Dendritic cell treated with granulocyte-macrophage colony-stimulating factor and Interleukin-4, amounts not matched to agents 40 ng/mL and 50 ng/mL, for 4 days (primary cell): ENCODE data around the gene SLC9A1.
"Not testable (repeated sequence)": the region's sequence is repeated elsewhere in the genome, so short reads cannot be mapped to it uniquely, and the experiment has no call there.

ENCODE experiments used
- H3K27ac Mint-ChIP-seq: one replicate; pipeline ENCODE4 v1.8.0; 2022; ENCODE audit warnings: mild to moderate bottlenecking, mixed read lengths
- H3K27me3 Mint-ChIP-seq: one replicate; pipeline ENCODE4 v1.8.0; 2022; ENCODE audit warnings: mild to moderate bottlenecking, mixed read lengths
- H3K36me3 Mint-ChIP-seq: one replicate; pipeline ENCODE4 v1.8.0; 2022; ENCODE audit warnings: low read depth, mixed read lengths
- H3K4me1 Mint-ChIP-seq: one replicate; pipeline ENCODE4 v1.8.0; 2022; ENCODE audit warnings: low read depth, mixed read lengths
- H3K4me3 Mint-ChIP-seq: one replicate; pipeline ENCODE4 v1.8.0; 2022; ENCODE audit warnings: mild to moderate bottlenecking, moderate library complexity, mixed read lengths
- H3K9me3 Mint-ChIP-seq: one replicate; pipeline ENCODE4 v1.8.0; 2022; ENCODE audit warnings: mixed read lengths
- intact Hi-C: fragments of 100-400 bp; cut with micrococcal nuclease; formaldehyde crosslinking; loops from one replicate; pipeline ENCODE4 v1.15.0; 2022

SLC9A1 gene

GRCh38 chr1:27154991-27155781 is at the start of gene SLC9A1:
Gene SLC9A1 (minus strand): TSS chr1:27155125. CDS start chr1:27154334, 791 bp downstream.
- Mint-ChIP-seq H3K4me3 (peak within 1 kb of the TSS; percentile 91), H3K27ac (peak within 1 kb of the TSS; percentile 90), H3K27me3 (no peaks in the 10 kb centered on the region), H3K4me1 (peaks cover 42% of the 10 kb centered on the region), H3K36me3 (peaks cover 14% of the 10 kb centered on the region), H3K9me3 (no peaks in the 10 kb centered on the region)
- intact Hi-C loops: loop anchor here (5.0 kb wide), 1 partner anchor 38 kb away; no protein-coding TSS in a partner anchor

- Mint-ChIP-seq H3K4me1 (peaks cover 32% of the 10 kb centered on the region), H3K9me3 (no peaks in the 10 kb centered on the region), H3K27me3 (peaks cover 11% of the 10 kb centered on the region), H3K36me3 (no peaks in the 10 kb centered on the region), H3K27ac (no peak overlapping the region), H3K4me3 (no peak overlapping the region)
- intact Hi-C loops: no loop called here
Measured at GRCh38 chr1:27203946-27204345, 49.0 kb upstream of the SLC9A1 start.

- intact Hi-C loops: no loop called here
- Mint-ChIP-seq H3K36me3 (no peaks in the 10 kb centered on the region), H3K9me3 (no peaks in the 10 kb centered on the region), H3K4me1 (peaks cover 19% of the 10 kb centered on the region), H3K4me3 (no peak overlapping the region), H3K27ac (no peak overlapping the region), H3K27me3 (peaks cover 14% of the 10 kb centered on the region)
Measured at GRCh38 chr1:27201295-27201694, 46.4 kb upstream of the SLC9A1 start.

- Mint-ChIP-seq H3K27ac (no peak overlapping the region), H3K27me3 (peaks cover 6% of the 10 kb centered on the region), H3K4me1 (peaks cover 26% of the 10 kb centered on the region), H3K36me3 (no peaks in the 10 kb centered on the region), H3K4me3 (no peak overlapping the region), H3K9me3 (no peaks in the 10 kb centered on the region)
- intact Hi-C loops: no loop called here
Measured at GRCh38 chr1:27193194-27193593, 38.3 kb upstream of the SLC9A1 start.

- intact Hi-C loops: no loop called here
Measured at GRCh38 chr1:27192039-27192529, 37.2 kb upstream of the SLC9A1 start.

GRCh38 chr1:27184665-27185064 is 29.7 kb upstream of the SLC9A1 start:
- H3K36me3 Mint-ChIP-seq, H3K27ac Mint-ChIP-seq, H3K27me3 Mint-ChIP-seq, H3K4me1 Mint-ChIP-seq, H3K4me3 Mint-ChIP-seq, intact Hi-C loops: not testable (repeated sequence)
- peaks cover 15% of the 10 kb centered on the region for H3K9me3 Mint-ChIP-seq

More at GRCh38 chr1:27192039-27192529, 37.2 kb upstream of the SLC9A1 start:
- Mint-ChIP-seq H3K27me3 (peaks cover 6% of the 10 kb centered on the region), H3K4me1 (peaks cover 26% of the 10 kb centered on the region), H3K27ac (peak overlapping the region; percentile 62), H3K9me3 (no peaks in the 10 kb centered on the region), H3K36me3 (no peaks in the 10 kb centered on the region), H3K4me3 (no peak overlapping the region)

- Mint-ChIP-seq H3K36me3 (no peaks in the 10 kb centered on the region), H3K4me3 (no peak overlapping the region), H3K9me3 (peaks cover 15% of the 10 kb centered on the region), H3K27ac (no peak overlapping the region), H3K4me1 (no peaks in the 10 kb centered on the region), H3K27me3 (peaks cover 3% of the 10 kb centered on the region)
- intact Hi-C loops: no loop called here
Measured at GRCh38 chr1:27179979-27180378, 25.1 kb upstream of the SLC9A1 start.

- Mint-ChIP-seq H3K27me3 (peaks cover 3% of the 10 kb centered on the region), H3K9me3 (peaks cover 15% of the 10 kb centered on the region), H3K4me1 (no peaks in the 10 kb centered on the region), H3K36me3 (no peaks in the 10 kb centered on the region), H3K4me3 (no peak overlapping the region), H3K27ac (no peak overlapping the region)
- intact Hi-C loops: no loop called here
Measured at GRCh38 chr1:27179379-27179778, 24.5 kb upstream of the SLC9A1 start.

- Mint-ChIP-seq H3K4me1 (no peaks in the 10 kb centered on the region), H3K27me3 (peaks cover 2% of the 10 kb centered on the region), H3K4me3 (no peak overlapping the region), H3K36me3 (no peaks in the 10 kb centered on the region), H3K27ac (no peak overlapping the region), H3K9me3 (peaks cover 7% of the 10 kb centered on the region)
- intact Hi-C loops: no loop called here
Measured at GRCh38 chr1:27176954-27177353, 22.0 kb upstream of the SLC9A1 start.

- Mint-ChIP-seq H3K4me3 (no peak overlapping the region), H3K27ac (no peak overlapping the region), H3K36me3 (no peaks in the 10 kb centered on the region), H3K4me1 (no peaks in the 10 kb centered on the region), H3K9me3 (peaks cover 7% of the 10 kb centered on the region), H3K27me3 (peaks cover 2% of the 10 kb centered on the region)
- intact Hi-C loops: no loop called here
Measured at GRCh38 chr1:27176323-27176722, 21.4 kb upstream of the SLC9A1 start.

GRCh38 chr1:27172992-27173391 is 18.1 kb upstream of the SLC9A1 start:
- H3K4me1 Mint-ChIP-seq, intact Hi-C loops, H3K36me3 Mint-ChIP-seq, H3K4me3 Mint-ChIP-seq, H3K9me3 Mint-ChIP-seq, H3K27me3 Mint-ChIP-seq, H3K27ac Mint-ChIP-seq: not testable (repeated sequence)

GRCh38 chr1:27166929-27167328 is 12.0 kb upstream of the SLC9A1 start:
- Mint-ChIP-seq H3K36me3 (no peaks in the 10 kb centered on the region), H3K27ac (no peak overlapping the region), H3K4me3 (no peak overlapping the region), H3K27me3 (no peaks in the 10 kb centered on the region), H3K4me1 (peaks cover 5% of the 10 kb centered on the region), H3K9me3 (no peaks in the 10 kb centered on the region)
- intact Hi-C loops: no loop called here

- intact Hi-C loops: no loop called here
- H3K9me3 Mint-ChIP-seq: no peaks in the 10 kb centered on the region
- no peak overlapping the region for H3K4me3 Mint-ChIP-seq
- H3K27me3 Mint-ChIP-seq: no peaks in the 10 kb centered on the region
- H3K36me3 Mint-ChIP-seq: no peaks in the 10 kb centered on the region
- H3K4me1 Mint-ChIP-seq: peaks cover 10% of the 10 kb centered on the region
- H3K27ac Mint-ChIP-seq: no peak overlapping the region
Measured at GRCh38 chr1:27166351-27166802, 11.5 kb upstream of the SLC9A1 start.

- Mint-ChIP-seq H3K36me3 (no peaks in the 10 kb centered on the region), H3K27me3 (no peaks in the 10 kb centered on the region), H3K9me3 (no peaks in the 10 kb centered on the region), H3K4me1 (peaks cover 13% of the 10 kb centered on the region), H3K4me3 (no peak overlapping the region), H3K27ac (no peak overlapping the region)
- intact Hi-C loops: no loop called here
Measured at GRCh38 chr1:27163093-27163492, 8.2 kb upstream of the SLC9A1 start.

- H3K27ac Mint-ChIP-seq: peak overlapping the region; percentile 18
- intact Hi-C loops: no loop called here
Measured at GRCh38 chr1:27162090-27162489, 7.2 kb upstream of the SLC9A1 start.

More at GRCh38 chr1:27162090-27162489, 7.2 kb upstream of the SLC9A1 start:
- Mint-ChIP-seq H3K4me1 (peaks cover 13% of the 10 kb centered on the region), H3K36me3 (no peaks in the 10 kb centered on the region), H3K9me3 (no peaks in the 10 kb centered on the region), H3K4me3 (no peak overlapping the region), H3K27me3 (no peaks in the 10 kb centered on the region)
